ENCODE results near the gene RUFY1.
"Not testable (repeated sequence)": the region's sequence is repeated elsewhere in the genome, so short reads cannot be mapped to it uniquely, and the experiment has no call there.

The RUFY1 gene

DNA sequence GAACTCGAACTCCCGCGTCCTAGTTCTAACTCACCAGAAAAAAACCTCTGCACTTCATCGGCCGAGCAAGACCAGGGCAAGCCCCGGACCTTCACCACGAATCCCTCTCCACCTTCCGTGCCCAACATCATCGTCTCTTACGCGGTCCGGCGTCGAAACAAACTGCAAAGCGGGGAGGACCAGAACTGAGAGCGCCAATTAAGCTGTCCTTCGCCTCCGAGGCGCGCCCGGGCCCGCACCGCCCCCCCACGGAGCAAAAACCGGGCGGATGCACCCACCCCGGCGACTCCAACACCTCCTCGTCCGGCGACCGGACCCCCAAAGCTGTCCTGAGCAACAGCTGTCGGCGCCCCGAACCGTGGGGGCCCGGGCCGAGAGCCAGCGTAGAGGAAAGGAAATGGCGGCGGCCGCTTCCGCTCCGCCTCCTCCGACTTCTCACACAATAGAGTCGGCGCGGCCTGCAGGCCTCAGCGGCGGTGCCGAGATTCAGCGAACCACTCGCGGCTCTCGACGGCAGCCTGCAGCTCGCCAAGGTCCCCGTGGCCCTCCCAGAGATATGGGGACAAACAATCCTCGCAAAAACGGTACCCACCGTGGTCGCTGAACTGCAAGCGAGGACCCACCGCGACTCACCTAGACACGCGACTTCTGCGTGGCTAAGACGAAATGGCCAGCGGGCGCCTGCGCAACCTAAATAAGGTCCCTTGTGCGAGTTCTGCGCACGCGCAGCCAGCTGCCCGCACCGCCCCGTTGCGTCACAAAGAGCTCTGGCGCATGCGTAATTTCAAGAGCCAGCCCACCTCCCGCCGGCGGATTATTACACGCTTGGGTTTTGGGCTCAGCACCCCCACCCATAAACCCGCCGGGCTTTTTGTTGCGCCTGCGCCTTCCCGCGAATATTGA, 72.9 kb downstream of the RUFY1 start, which contains the start of gene HNRNPH1:
Gene HNRNPH1, minus strand, starts transcription at position 669 of the 903 bp plus-strand sequence. Its CDS starts 538 bp downstream, at position 131.
- peak; percentile 98 to 99 for DNase-seq

DNA sequence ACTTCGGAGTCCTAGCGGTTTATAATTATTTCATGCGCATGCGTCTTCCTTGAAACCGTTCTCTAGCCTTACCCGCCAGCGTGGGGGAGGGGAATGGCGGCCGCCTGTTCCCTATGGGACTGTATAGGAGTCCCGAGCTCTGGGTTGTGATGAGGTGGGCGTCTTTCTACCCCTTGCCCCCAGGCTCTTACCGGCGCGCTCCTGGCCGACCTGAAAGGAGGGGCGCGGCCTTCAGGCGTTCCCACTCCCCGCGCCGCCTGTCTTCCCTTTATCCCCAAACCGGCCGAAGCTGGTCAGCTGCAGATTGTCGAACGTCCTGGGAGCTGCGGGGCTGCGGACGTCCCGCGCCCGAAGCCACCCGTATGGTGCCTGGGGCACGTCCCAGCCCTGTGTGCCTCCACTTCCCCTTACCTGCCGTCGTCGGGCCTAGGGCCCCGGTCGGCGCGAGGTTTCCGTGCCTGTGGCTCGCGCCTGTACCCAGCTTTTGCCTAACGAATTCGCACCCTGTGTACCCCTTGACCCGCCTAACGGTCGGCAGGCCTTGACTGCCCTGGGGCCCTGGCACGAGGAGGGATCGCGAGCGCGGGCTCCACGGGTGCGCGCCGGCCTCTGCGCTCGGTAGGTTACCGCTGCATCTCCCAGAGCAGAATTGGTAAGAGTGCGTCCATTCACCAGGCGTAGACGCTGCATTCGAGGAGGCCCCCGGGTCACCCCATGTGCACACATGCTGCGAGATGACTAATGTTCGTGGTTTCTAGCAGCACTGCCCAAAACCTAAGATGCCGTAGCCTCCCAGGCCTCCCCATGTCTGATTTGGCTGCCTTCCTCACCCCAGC, 73.8 kb downstream of the RUFY1 start:
- DNase-seq, result no peak

DNA sequence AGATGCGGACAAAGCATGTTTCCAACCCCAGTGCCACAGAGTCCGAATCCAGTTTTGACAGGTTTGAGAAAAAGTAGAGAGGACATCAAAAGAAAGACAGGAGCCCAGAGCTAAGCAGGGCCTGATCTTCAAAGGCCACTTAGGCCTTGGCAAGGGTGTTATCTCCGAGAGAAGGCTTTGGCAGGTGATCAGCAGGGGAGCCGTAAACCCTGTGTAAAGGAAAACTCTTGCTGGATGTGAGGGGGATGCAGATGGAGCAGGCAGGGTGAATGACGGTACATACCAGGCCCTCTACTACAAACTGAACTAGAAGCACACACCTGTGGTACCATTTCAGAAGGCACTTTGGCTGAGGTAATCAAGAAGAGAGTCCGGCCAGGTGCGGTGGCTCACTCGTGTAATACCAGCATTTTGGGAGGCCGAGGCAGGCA, 74.5 kb downstream of the RUFY1 start:
- no peak for DNase-seq

DNA sequence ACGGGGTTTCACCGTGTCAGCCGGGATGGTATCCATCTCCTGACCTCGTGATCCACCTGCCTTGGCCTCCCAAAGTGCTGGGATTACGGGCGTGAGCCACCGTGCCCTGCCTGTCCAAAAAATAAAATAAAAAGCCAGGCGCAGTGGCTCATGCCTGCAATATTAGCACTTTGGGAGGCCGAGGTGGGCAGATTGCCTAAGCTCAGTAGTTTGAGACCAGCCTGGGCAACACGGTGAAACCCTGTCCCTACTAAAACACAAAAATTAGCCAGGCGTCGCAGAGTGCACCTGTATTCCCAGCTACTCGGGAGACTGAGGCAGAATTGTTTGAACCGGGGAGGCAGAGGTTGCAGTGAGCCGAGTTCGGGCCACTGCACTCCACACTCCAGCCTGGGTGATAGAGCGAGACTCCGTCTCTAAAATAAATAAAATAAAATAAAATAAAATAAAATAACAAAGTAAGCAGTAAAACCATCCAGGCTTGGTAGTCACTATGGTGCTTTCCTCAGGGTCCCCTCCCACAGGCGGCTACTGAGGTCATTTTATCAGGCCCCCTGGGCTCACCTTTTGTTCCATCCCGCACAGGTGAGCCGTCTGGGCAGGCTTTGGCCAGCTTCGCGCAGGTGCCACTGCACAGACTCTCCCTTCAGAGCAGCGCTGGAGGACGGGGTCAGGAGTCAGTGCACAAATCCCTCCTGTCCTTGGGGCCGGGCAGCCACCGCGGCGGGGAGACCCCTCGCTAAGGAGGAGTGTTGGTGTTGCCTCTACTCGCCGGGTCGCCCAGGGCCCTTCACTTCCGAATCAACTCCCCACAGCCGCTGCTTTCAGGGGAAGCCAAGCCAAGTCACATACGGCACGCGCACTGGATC, 83.4 kb downstream of the RUFY1 start:
- DNase-seq, result not testable (repeated sequence)

DNA sequence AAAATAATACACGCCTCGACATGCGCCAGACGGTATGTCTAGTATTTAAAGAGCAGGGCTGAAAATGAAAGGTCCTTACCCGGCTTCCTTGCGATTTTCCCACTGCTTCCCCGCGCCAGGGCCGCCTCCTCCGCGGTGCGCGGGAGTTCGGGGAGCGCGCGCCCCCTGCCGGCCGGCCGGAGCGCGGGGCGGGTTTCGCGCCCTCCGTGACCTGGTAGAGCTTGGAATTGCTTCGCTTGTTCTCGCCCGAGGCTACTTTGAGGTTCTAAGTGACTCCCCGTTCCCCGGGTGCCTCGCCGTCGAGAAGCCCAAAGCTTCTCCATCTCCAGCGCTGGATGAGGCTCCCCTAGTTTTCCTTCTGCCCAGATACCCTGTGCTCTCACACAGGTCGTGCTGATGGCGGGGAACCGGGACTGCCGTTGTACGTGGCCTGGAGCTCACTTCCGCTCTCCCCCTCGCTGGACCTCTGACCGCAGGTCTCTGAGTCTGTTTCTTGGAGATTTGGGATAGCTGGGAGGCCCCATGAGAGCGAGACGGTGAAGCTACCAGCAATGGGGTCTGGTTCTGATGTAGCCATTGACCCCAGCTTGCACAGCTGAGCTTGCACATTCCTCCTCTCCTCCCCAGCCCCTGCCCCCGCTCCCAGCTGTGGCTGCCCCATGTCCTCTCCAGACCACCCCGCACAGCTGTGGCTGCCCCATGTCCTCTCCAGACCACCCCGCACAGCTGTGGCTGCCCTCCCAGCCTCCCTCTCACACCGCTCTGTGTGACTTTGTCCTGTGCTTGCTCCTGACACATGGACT, 84.2 kb downstream of the RUFY1 start:
- not testable (repeated sequence) for DNase-seq

DNA sequence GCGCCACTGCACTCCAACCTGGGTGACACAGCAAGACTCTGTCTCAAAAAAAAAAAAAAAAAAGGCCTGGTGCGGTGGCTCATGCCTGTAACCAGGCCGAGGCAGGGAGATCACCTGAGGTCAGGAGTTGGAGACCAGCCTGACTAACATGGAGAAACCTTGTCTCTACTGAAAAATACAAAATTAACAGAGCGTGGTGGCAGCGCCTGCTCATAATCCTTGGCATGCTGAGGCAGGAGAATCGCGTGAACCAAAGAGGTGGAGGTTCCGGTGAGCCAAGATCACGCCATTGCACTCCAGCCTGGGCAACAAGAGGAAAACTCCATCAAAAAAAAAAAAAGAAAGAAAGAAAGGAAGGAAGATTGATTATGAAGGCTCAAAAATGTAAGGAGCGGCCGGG, 88.9 kb downstream of the RUFY1 start:
- not testable (repeated sequence) for DNase-seq

DNA sequence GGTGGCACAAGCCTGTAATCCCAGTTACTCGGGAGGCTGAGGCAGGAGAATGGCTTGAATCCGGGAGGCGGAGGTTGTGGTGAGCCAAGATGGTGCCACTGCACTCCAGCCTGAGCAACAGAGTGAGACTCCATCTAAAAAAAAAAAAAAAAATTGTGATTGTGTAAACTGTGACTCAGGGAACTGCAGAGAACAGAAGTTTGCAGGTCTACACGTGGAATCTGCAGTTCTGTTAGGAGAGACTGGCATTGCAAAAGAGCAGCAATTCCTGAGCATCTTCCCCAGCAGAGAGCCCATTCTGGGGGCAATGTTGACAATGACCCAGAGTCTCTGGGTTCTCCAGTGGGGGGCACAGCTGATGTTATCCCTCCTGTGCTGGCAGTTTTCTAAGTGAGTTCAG, 91.4 kb downstream of the RUFY1 start:
- DNase-seq, result not testable (repeated sequence)

DNA sequence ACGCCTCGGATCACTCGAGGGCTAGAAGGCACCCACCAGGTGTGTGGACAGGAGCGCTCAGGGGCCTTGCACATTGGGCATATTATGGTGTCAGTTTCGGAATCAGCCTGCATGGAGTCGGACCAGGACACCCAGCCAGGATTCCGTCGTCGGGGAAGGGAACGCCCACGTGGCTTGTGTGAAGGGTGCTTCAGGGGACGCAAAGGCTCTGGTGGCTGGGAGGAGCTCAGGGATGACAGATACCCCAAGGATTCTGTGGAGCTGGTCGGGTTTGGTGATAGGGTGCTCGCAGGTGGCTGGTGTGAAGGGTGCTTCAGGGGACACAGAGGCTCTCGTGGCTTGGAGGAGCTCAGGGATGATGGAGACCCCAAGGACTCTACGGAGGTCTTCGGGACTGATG, 92.3 kb downstream of the RUFY1 start:
- DNase-seq, result not testable (repeated sequence)

DNA sequence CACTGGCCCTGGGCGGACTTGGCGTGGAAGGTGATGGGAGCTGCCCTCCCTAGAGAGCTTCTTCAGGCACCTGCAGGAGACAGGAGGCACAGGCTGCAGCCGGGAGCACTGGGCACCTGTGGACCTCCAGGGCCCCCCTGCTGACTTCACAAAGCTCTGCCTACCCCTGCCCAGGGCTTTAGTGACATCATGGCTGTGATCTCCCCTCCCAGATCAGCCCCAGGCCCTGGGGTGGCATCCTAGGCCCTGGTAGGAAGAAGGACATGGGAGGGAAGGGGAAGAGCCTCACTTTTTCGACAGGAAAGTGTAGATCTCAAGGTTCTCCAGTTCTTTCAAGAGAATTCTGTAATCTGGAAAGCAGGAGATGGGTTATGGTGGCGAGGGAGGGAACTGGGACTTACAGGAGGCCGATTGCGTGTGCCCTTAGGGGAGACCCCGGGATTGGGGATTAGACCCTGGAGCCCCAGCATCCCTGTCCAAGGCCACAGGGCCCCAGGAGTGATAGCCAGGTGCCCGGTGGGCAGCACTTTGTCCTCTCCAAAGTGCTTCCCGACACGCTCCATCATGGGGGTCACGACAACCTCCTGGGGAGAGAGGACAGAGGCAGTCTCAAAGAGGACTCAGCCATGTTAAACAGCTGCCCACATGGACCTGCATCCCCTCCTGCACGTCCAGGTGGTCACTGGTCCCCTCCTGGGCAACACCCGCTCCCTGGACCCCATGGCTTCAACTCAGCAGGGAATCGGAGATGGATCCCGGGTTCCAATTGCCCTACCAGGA, 93.0 kb downstream of the RUFY1 start:
- DNase-seq, result not testable (repeated sequence)

DNA sequence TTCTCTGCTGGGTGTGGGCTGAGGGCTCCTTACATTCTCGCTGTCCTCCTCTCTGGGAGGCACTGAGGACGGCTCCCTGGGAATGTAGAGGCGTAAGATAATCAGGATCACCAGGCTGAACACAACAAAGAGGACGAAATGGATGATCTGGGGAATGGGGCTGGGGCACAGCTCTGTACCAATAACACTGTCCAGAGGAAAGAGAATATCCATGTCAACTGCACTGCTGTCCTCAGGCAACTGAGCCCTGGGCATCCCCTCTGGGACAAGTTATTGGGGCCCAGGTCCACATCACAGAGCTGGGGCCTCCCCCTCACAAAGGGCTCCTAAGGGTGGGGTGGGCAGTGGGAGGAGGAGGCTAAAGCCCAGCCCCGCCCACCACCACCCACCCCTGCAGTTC, 94.4 kb downstream of the RUFY1 start:
- not testable (repeated sequence) for DNase-seq

DNA sequence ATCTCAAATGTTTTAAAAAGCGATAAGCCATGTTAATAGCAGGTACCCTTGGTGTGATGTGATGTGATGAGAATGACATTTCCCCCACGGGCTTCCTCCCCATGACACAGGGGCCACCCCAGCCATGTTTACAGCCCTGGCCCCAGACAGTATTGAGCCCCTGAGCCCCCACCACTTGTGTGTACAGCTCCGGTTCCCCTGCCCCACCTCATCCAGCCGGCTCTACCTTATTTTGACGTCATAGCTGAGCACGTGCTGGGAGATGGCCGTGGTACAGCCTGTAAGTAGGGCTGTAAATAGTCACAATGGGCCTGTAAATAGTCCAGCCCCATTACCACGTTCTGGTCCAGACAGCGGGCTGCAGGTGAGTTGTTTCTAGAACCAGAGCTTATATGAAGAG, 98.1 kb downstream of the RUFY1 start:
- DNase-seq, result no peak

DNA sequence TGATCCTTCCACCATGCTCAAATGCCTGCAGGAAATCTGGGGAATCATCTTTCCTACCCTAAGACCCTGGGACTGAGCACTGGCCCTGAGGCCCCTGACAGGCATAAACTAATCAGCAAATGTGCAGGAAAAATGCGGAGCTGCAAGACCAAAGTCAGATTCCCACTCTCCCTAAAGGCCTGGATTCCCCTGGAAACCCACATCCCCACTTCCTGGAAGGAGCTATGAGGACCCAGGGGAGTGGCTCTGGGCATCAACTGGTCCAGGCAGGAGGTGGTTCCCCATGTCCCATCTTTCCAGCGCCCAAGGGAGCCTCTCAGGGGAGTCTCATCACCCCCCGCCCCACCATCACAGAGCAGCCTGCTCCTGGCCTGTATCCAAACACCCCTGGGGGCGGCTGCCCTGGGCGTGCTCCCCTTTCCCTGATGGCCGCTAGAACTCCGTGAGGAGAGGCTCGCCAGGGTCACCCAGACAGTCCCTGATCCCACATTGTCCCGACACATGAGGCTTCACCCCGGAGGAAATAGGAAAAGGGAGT, 98.9 kb downstream of the RUFY1 start:
- DNase-seq, result not testable (repeated sequence)

DNA sequence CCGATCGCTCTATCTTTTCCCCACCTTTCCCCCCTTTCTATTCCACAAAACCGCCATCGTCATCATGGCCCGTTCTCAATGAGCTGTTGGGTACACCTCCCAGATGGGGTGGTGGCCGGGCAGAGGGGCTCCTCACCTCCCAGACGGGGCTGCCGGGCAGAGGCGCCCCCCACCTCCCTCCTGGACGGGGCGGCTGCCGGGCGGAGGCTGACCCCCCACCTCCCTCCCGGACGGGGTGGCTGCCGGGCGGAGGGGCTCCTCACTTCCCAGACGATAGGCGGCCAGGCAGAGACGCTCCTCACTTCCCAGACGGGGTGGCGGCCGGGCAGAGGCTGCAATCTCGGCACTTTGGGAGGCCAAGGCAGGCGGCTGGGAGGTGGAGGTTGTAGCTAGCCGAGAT, 99.9 kb downstream of the RUFY1 start:
- not testable (repeated sequence) for DNase-seq

DNA sequence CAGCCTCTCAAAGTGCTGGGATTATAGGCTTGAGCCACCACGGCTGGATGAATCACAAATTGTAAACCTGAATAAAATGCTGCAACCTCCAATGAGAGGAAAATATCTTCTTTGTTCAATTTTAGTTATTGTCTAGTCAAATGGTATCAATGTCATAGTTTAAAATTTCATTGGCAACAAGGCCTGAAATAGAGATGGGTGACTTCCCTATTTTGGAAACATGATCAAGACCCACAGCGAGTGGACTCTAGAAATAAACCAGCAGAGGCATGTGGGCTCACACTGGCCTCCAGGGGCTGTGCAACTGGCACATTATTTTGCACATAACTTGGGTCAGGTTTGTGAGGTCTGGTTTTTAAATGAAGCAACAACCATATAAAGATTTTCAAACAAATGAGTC, 102.8 kb downstream of the RUFY1 start:
- not testable (repeated sequence) for DNase-seq

DNA sequence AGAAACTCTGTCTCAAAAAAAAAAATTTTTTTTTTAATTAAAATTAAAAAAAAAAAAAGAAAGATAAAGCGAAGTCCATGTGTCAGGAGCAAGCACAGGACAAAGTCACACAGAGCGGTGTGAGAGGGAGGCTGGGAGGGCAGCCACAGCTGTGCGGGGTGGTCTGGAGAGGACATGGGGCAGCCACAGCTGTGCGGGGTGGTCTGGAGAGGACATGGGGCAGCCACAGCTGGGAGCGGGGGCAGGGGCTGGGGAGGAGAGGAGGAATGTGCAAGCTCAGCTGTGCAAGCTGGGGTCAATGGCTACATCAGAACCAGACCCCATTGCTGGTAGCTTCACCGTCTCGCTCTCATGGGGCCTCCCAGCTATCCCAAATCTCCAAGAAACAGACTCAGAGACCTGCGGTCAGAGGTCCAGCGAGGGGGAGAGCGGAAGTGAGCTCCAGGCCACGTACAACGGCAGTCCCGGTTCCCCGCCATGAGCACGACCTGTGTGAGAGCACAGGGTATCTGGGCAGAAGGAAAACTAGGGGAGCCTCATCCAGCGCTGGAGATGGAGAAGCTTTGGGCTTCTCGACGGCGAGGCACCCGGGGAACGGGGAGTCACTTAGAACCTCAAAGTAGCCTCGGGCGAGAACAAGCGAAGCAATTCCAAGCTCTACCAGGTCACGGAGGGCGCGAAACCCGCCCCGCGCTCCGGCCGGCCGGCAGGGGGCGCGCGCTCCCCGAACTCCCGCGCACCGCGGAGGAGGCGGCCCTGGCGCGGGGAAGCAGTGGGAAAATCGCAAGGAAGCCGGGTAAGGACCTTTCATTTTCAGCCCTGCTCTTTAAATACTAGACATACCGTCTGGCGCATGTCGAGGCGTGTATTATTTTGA, 107.2 kb downstream of the RUFY1 start:
- DNase-seq, result not testable (repeated sequence)

DNA sequence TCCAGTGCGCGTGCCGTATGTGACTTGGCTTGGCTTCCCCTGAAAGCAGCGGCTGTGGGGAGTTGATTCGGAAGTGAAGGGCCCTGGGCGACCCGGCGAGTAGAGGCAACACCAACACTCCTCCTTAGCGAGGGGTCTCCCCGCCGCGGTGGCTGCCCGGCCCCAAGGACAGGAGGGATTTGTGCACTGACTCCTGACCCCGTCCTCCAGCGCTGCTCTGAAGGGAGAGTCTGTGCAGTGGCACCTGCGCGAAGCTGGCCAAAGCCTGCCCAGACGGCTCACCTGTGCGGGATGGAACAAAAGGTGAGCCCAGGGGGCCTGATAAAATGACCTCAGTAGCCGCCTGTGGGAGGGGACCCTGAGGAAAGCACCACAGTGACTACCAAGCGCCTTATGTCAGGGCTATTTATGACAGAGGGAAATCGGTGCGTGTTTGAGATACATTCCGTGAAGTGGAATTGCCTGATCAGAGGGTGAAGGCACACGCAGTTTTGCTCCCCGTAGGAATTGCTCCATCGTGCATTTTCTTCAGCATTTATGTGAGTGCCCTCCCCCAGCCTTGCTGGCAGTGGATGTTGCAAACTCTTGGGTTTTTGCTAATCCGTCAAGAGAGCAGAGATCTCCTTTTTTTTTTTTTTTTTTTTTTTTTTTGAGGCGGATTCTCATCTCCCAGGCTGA, 108.0 kb downstream of the RUFY1 start:
- not testable (repeated sequence) for DNase-seq
